ENCODE data around the gene PIP5K1B.

Gene PIP5K1B

DNA sequence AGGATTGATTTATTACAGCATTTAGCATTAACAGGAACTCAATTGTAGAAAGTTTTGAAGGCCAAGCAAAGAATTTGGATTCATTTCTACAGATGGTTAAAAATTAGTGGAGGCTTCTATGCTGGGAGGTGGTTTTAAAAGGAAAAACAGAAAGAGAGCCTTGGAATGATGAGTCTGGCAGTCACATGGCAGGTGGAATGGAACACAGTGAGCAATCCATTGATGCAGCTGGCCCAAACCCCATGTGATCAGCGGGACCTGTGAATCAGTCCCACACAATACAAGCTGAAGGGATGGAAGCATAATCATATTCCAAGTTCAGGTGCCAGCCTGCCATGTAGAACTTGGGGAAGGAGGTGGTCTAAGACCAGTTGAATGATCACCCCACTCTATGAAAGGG, 147.9 kb downstream of the PIP5K1B start:
- DNase-seq (ENCODE audit: low read depth in 2 of 2) = no peak

DNA sequence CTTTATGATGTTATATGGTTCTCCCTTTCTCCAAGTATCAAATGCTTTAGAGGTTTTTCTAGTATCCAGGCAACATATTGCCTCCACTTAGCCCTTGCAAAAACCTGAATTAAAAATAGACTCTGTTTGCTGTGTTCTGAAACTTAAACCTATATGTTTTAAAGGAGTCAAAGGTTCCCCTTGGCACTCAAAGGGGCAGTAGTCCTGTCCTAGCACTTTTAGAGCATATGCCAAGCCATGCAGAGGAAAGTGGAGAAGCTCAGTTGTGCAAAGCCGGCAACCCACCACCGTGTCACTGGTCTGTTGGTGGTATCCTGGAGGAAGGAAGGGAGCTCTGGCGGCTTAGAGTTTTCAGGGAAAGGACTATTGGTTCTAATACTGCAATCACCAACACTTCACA, 154.3 kb downstream of the PIP5K1B start:
- no peak for DNase-seq (ENCODE audit: low read depth in 2 of 2)

DNA sequence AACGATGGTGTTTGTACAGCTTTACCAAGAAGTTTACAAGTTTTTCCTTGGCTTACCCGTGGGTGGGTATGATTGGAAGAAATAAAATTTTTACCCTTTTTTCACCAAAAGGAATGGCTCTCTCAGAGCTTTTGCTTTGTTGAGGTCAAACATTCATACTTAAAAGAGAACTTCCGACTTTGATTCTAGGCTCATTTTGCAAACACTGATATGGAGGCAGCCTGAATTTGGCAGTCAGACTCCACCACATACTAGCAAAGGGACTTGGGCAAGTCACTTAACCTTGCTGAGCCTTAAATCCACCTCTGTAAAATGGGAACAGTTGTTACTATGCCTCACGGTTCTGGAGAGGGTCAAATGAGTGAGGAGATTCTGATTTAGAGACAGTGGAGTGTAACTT, 155.4 kb downstream of the PIP5K1B start:
- no peak for DNase-seq (ENCODE audit: low read depth in 2 of 2)

DNA sequence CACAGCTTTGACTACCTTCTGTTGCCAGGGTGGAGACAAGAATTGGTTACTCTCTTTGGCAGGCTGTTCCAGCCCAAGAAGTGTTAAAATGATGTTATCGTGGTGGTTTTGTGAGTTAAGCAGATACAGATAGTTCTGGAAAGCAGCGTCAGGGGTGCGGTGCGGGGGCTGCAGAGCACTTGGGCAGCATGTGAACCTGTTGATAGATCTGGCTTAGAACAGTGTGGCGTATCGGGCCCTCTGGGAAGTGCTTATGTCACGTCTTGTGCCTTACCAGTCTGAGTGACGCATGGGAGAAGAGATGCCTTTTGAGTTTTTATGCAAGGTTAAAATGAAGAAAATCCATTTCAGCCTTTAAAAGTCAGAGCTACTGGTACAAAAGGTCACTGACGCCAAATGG, 156.4 kb downstream of the PIP5K1B start:
- no peak for DNase-seq (ENCODE audit: low read depth in 2 of 2)

DNA sequence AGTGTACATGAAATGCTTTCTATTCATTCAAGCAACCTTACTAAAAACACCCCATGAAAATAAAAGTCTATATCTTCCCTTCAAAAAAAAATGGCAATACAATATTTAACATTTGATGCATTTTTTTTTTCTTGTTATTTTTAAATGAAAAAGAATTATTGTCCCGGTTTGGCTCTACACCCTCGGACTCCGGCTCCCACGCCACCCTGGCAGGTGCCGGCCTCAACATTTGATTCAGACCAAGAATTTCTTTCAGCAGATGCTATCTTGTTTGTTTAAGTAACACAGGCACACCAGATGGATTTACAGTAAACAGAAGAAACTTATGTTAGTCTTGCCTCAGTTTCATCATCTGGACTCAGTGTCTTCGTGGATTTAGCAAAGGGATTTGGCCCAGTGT, 162.0 kb downstream of the PIP5K1B start:
- DNase-seq (ENCODE audit: low read depth in 2 of 2) = no peak

DNA sequence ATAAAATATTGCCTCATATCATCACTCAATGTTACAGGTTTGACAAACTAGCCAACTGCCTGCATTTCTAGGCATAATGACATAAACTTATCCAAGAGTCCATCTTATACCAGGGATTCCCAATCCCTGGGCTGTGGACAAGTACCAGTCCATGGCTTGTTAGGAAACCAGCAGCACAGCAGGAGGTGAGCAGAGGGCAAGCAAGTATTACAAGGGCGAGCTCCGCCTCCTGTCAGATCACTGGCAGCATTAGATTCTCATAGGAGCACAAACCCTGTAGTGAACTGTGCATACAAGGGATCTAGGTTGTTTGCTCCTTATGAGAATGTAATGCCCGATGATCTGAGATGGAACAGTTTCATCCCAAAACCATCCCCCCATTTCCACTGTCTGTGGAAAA, 164.0 kb downstream of the PIP5K1B start:
- no peak for DNase-seq (ENCODE audit: low read depth in 2 of 2)

DNA sequence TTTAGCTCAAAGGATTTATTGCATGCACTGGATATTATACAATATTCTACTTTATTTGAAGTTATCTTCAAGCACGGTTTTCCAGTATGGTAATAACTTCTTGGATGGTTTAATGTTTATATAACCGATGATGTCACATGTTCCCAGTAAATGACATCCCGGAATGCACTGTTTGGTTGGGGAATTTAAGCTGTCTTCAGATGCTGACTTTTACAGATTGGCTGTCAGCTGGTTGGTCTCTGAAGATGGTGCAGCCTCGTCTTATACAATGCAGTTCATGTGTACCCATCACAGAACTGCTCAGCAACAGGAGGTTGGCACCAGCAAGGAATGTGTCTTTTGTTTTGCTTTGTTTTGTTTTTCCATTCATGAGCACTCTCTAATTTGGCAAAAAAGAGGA, 165.0 kb downstream of the PIP5K1B start:
- no peak for DNase-seq (ENCODE audit: low read depth in 2 of 2)

DNA sequence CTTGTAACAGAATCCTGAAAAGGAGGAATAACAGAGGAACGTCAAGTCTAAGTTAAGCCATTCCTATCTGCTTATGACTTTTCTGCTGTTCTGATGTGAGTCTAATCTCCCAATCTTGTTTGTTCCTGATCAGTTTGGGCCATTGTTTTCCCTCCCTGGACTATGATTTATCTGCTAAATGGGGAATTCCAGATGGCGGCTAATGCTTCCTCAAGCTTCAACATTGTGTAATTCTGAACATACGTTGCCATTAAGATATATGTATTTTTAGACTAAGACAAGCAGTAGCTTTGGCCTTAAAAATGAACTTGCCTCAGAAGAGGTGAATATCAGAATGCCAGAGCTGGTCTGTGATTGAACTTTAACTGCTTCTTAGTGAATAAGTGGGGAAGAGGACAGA, 166.2 kb downstream of the PIP5K1B start:
- no peak for DNase-seq (ENCODE audit: low read depth in 2 of 2)

DNA sequence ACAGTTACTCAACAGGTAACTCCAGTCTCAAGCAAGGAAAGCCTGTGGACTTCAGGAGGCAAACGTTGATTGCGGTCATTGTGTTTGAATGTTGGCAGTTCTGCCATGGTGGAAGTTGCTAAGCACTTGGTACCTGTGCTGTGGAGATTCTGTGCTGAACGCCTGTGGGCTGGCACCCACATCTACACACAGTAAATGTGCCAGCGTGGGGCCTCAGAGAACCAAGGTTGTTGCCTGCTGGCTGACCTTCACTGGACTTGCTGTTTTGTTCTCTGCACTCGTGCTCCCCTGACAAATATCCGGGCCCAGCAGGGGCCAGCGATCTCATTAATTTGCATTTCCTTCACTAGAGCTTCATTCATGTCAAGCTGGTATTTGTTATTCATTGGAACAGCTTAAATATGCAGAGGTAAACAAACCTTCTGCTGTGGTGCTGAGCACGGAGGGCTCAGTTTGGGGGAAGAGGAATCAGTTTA, 167.0 kb downstream of the PIP5K1B start:
- no peak for DNase-seq (ENCODE audit: low read depth in 2 of 2)

DNA sequence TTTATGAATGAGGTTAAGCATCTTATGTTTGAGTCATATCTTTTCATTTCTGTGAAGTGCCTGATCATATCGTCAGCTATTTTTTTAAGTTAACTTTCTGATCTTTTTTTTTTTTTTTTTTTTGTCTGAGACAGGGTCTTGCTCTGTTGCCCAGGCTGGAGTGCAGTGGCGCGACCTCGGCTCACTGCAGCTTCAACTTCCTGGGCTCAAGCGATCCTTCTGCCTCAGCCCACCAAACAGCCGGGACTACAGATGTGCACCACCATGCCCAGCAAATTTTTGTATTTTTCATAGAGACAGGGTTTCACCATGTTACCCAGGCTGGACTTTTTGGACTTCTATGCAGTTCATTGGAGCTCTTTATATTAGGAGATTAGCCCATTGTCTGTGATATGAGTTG, 168.1 kb downstream of the PIP5K1B start:
- DNase-seq (ENCODE audit: low read depth in 2 of 2) = no peak

DNA sequence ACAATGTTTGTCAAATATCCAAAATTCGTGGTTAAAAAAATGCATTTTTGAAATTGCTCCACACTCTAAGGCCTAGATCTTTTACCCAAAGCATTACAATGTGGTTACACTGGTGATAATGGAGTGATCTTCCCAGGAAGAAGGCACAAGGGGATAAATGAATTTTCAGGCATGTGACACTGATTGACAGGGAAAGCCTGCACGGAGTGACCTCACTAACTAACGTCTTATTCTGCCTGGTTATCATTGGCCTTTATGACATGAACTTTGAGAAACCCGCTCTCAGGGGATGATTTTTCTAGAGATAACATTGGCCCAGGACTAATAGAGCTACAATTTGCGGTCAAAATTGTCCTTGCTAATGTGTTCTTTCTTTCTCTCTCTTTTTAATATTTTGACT, 171.2 kb downstream of the PIP5K1B start:
- DNase-seq (ENCODE audit: low read depth in 2 of 2) = no peak

DNA sequence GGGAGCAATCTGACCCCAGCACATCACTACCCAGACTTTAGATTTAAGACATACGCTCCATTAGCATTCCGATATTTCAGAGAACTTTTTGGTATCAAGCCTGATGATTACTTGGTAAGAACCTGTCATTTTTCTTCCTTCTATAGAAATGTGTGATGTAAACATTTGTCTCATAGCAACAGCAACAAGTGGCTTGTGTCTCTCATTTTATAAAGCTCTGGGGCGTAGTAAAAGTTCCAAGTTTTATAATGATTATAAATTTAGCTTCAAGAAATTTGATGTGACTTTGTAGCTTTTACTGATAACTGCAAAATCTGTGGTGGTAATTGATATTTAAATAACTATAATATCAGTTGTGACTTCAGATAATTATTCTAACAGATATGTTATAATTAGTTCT, 171.6 kb downstream of the PIP5K1B start:
- no peak for DNase-seq (ENCODE audit: low read depth in 2 of 2)

DNA sequence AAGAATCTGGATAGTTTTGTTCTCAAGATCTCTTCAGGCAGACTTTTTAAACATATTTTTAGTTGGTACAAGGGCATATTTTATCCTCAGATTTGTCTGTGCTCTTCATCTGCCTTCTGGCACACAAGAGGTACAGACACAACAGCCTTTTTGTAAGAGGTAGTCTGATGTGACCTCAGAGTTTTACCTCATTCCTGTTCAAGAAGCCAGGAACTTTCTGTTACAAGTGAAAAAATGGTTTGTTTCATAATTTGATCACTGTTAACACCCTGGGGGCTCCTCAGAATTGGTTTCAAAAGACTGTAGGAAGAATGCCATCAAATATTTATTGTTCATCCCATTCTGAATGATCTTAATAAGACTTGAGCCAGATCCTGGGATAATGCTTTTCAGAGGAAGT, 172.2 kb downstream of the PIP5K1B start:
- DNase-seq (ENCODE audit: low read depth in 2 of 2) = no peak

DNA sequence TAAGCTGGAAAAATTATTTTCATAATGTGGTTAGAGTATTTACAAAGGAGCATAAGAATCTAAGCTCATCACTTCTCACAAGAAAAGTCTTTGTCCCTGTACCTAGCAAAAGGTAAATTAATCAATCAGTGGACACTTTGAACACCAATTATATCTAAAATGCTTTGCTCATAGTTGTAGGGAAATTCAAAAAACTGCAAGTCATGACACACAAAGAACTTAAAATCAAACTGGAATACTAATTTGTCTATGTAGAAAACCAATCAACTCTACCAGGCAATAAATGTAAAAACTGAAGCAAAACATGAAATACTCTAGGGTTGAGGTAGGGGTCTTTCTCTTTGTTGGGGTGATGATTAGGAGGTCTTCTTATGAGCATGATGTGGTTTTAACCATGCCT, 173.4 kb downstream of the PIP5K1B start:
- DNase-seq (ENCODE audit: low read depth in 2 of 2) = no peak

DNA sequence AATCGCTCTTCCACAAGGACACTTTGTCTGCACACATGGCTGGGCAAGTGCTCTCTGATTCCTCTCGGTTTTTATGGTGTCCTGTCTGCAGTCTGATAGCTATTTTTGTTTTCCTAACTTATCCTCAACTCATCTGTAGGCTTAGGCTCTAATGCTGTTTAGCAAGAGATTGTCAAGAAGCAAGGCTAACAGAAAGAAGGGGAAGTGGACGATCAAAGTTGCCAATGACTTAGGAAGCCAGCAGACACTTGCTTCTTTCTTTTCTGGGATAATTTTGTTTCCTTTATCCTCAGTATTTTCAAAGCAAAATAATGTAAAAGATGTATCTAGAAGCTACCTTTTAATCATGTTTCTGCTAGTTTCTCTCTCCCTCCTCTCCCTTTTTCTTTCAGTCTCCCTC, 178.2 kb downstream of the PIP5K1B start:
- DNase-seq (ENCODE audit: low read depth in 2 of 2) = no peak

DNA sequence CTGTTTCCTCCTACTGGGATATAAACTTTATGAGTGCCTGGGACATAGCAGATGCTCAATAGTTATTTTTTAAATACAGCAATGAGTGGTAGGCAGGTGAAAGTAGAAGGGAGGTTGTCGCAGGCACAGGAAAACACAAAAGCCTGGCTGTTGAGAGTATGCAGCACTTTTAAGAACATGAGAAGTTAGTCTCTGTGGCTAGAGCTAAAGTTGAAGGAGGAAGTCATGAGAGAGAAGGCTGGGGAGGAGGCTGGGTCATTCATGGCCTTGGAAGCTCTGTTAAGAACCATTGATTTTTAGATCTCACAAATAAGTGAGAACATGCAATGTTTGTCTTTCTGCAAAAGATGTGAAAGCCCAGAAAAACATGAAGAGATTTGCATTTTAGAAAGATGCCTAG, 182.2 kb downstream of the PIP5K1B start:
- no peak for DNase-seq (ENCODE audit: low read depth in 2 of 2)

DNA sequence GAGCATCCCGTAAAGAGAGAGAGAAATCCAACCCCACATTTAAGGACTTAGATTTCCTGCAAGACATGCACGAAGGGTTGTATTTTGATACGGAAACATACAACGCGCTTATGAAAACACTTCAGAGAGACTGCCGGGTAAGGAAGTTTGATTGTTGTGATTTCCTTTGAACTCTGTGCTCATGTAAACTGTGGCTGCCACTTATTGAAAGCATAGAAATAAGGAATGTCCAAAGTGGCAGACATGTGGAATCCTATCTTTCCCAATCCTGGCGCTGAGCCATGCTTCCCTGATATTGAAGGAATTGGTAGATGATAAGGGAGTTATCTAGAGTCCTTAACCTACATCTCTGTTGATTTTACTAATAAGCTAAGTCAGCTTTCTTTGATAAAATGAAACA, 189.5 kb downstream of the PIP5K1B start:
- DNase-seq (ENCODE audit: low read depth in 2 of 2) = no peak

DNA sequence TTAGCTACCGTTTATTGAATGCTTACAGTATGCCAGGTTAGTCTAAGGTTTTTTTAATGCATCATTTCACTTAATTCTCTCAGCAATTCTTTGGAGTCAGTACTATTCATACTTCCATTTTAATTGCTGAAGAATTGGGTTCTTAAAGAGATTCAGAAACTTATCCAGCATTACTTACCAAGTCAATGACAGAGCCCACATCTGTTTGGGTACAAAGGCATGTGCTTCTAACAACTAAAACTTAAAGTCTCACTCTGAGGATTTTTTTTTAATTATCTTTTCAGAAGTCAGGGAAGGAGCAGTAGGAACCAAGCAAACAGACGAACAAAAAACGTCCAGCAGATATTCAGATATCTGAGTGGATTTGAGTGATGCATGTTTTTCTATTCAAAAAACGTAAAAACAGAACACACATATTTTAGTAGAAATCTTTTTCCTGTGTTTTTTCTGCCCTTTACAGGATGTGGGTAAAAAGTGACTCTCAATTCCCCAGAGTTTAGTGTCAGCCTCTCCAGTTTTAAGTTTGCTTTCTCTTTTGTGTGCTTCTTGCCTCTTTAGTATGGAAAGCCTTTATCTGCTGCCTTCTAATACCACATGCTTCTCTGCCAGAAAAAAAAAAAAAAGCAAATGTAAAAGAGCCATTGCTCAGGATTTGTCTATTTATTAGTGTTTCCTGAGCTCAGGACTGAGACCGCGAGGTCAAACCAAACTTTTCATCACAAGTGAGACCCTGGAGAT, 190.9 kb downstream of the PIP5K1B start:
- no peak for DNase-seq (ENCODE audit: low read depth in 2 of 2)

DNA sequence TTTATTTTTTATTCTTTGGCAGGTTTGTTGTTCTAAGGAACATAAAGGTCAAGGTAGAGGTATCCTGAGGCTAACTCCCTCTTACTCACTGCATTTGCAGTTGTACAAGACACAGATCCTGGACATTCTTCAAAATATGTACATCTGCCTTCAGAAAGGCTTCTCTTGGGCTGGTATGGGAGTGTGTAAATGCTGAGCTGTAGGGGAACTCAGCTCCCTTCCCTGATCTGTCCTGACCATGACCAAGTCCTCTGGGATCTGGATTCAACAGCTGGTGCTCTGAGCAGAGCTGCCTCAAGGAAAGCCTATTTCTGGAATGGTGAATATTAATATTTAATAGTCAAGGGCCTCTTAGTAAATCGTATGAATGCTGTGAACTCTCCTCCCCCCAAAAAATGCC, 191.4 kb downstream of the PIP5K1B start:
- no peak for DNase-seq (ENCODE audit: low read depth in 2 of 2)

DNA sequence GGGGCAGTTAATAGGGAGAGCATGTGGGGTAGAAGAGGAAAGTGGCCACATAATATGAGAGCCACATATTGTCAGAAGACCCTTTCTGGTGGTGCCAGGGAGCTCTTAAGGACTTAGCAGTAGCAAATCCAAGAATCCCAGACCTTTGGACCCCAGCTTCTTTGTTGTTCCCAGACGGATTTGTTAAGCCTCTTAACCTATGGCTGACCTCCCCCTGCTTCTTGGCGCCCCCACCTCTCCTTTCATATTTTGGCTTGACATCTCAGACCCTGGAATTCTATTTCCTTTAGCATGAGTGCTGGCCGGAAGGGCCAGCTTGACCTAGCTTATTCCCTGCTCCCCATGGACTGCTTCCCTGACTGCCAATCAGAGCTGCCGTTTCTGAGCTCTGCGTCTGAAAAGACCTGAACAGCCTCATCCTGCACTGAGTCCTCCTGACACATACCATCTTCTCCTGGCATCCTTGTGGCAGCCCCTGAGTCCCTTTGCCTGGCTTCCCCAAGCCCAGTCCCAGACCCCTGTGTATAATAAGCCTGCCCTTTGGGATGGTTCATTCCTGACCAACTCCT, 192.6 kb downstream of the PIP5K1B start:
- no peak for DNase-seq (ENCODE audit: low read depth in 2 of 2)

DNA sequence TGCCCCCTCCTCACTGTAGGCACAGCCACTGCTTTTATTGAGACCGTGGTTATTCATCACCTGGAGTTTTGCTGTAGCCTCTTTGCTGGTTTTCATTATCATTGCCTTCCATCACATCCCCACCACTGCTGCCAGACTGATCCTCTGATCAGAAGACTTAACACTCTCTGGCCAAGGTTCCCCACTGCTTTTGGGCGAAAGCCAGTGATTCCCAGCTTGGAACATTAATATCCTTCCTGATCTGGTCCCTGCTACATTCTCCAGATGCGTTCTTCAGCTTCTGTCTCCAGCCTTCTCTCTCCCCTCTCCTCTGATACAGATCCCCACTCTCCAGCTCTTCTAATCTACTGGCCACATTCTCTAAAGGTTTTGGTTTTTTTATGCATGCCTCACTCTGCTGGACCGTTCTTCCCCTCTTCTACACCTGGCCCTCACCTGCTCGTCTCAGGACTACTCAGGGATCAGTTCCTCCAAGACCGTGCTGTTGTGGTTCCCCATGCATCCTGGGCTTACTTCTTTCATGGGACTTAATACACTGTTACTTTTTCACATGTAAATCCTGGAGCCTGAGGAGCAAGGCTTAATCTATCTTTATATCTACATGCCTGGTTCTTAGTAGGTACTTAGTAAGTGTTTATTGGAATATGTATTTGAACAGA, 193.9 kb downstream of the PIP5K1B start:
- no peak for DNase-seq (ENCODE audit: low read depth in 2 of 2)

DNA sequence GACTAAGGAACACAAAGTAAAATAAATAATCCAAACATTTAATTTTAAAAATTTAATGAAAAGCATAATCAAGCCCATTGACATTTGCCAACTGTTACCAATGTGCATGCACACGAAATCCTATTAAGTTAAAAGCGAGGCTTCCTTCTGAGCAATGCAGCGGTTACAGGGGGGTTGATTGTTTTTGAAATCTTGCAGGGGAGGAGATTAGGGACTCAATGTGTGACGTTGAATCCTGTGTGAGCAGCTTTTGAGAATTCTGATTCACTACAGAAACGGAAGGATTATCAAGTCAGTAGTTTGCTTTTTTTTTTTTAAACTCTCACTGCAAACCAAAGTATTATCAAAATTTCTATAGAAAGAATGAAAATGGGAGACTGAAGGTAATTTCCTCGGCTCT, 199.4 kb downstream of the PIP5K1B start:
- no peak for DNase-seq (ENCODE audit: low read depth in 2 of 2)

DNA sequence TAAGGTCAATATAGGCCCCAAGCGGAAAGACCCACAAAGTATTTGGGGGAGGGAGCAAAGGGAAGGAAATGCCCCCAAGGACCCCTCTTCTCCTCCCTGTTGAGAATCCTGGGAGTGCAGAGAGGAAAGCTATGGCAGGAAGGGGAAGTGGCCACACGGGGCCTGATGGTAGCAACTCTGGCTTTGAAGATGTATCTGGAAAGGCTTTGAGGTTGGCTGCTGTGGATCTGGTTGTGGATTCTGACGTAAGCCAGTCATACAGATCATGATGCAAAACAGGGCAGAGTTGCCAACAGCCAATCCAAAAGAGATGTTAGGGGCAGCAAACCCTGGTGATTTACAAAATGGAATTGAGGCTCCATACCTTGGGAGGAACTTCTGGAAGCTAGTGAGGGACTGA, 200.1 kb downstream of the PIP5K1B start:
- no peak for DNase-seq (ENCODE audit: low read depth in 2 of 2)
